T-helper 17 cell (primary cell): ENCODE data around the gene HYDIN. TPM values are rescaled to one million over a fixed set of nuclear protein-coding genes. Genes with fewer than 3 reads are reported as not detected.
"Not testable (repeated sequence)": the region's sequence is repeated elsewhere in the genome, so short reads cannot be mapped to it uniquely, and the experiment has no call there.

Source experiments
- ATAC-seq: fragments of 150-1000 bp; cut with Tn5 transposase; 2 replicates; pipeline ENCODE4 v1.10.0; 2021; ENCODE audit warnings: mild to moderate bottlenecking, moderate library complexity
- DNase-seq, 3 donors: peaks; one replicate each; pipeline versions ENCODE4 v3.0.0 to v3.0.0-alpha.2; 2020 to 2021
- H3K9me3 ChIP-seq: one replicate; pipeline ENCODE4 v1.7.0; 2013; ENCODE audit warnings: low read length, mild to moderate bottlenecking; ENCODE audit not compliant: control insufficient read depth, poor library complexity, severe bottlenecking
- H3K27ac Mint-ChIP-seq: one replicate; pipeline ENCODE4 v1.8.0; 2022; ENCODE audit warnings: mild to moderate bottlenecking, moderate library complexity, mixed read lengths
- H3K27me3 Mint-ChIP-seq: one replicate; pipeline ENCODE4 v1.8.0; 2022; ENCODE audit warnings: mixed read lengths
- H3K36me3 Mint-ChIP-seq: one replicate; pipeline ENCODE4 v1.8.0; 2022; ENCODE audit warnings: low read depth, mixed read lengths
- H3K4me1 Mint-ChIP-seq: one replicate; pipeline ENCODE4 v1.8.0; 2022; ENCODE audit warnings: mild to moderate bottlenecking, mixed read lengths
- H3K4me3 Mint-ChIP-seq: one replicate; pipeline ENCODE4 v1.8.0; 2022; ENCODE audit warnings: mild to moderate bottlenecking, moderate library complexity, mixed read lengths
- total RNA-seq, 4 donors: library from RNA in 2 of 4; stranded (reverse) in 2 of 4; gene quantifications; one replicate each; pipeline ENCODE4 v1.2.3 and lab custom pipeline; 2022 to 2026

The HYDIN gene
- total RNA-seq, 2 donors from 2014 or later, result not detected

GRCh38 chr16:71205482-71206131 is 24.9 kb downstream of the HYDIN start:
- no peaks in the 10 kb centered on the region for H3K9me3 ChIP-seq
- Mint-ChIP-seq H3K36me3 (no peaks in the 10 kb centered on the region), H3K4me1 (no peaks in the 10 kb centered on the region), H3K4me3 (no peak overlapping the region), H3K27me3 (peaks cover 10% of the 10 kb centered on the region), H3K27ac (no peak overlapping the region)
- DNase-seq (no peak), ATAC-seq (no peak)

DNA sequence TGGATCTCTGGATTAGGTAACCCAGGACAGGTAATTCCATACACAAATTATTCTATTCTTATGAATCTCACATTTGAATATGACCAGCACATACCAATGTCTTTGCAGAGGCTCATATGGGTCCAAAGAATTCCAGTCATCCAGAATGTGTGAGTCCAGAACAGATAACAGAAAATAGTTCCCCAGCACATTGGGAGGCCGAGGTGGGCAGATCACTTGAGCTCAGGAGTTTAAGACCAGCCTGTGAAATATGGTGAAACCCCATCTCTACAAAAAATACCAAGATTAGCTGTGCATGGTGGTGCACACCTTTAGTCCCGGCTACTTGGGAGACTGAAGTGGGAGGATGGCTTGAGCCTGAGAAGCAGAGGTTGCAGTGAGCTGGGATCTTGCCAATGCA is 26.9 kb downstream of the HYDIN start:
- Mint-ChIP-seq H3K27me3 (peaks cover 15% of the 10 kb centered on the region), H3K4me3 (no peak overlapping the region), H3K36me3 (no peaks in the 10 kb centered on the region), H3K27ac (no peak overlapping the region), H3K4me1 (no peaks in the 10 kb centered on the region)
- no peaks in the 10 kb centered on the region for H3K9me3 ChIP-seq
- ATAC-seq (no peak), DNase-seq (no peak)

GRCh38 chr16:71201556-71201955 is 29.0 kb downstream of the HYDIN start:
- H3K27me3 Mint-ChIP-seq, result peaks cover 15% of the 10 kb centered on the region
- H3K9me3 ChIP-seq, result peaks cover 3% of the 10 kb centered on the region
- no peak for ATAC-seq
- H3K27ac Mint-ChIP-seq, result no peak overlapping the region
- H3K4me1 Mint-ChIP-seq, result no peaks in the 10 kb centered on the region
- H3K4me3 Mint-ChIP-seq, result no peak overlapping the region
- DNase-seq, result no peak
- no peaks in the 10 kb centered on the region for H3K36me3 Mint-ChIP-seq

DNA sequence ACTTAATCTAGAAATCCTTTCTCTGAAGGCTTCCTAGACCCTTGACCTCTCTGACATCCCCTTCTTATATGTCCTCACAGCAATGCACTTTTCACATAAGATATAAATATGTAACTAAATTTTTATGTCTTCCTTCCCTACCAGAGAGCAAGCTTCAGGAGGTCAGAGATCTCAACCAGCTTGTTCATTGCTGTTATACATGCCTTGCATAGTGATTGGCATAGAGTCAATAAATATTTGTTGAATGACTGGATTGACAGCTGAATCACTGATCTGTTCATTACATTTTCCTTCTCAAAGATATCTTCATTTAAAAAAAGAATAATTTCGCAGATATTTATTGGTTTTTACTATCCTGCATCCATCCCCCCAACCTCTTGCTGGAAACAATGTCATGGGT is 29.5 kb downstream of the HYDIN start:
- Mint-ChIP-seq H3K36me3 (no peaks in the 10 kb centered on the region), H3K4me1 (no peaks in the 10 kb centered on the region), H3K4me3 (no peak overlapping the region), H3K27me3 (peaks cover 15% of the 10 kb centered on the region), H3K27ac (no peak overlapping the region)
- ATAC-seq (no peak), DNase-seq (no peak)
- peaks cover 3% of the 10 kb centered on the region for H3K9me3 ChIP-seq

- DNase-seq, result no peak
- ATAC-seq, result no peak
- no peaks in the 10 kb centered on the region for H3K4me1 Mint-ChIP-seq
- H3K36me3 Mint-ChIP-seq, result no peaks in the 10 kb centered on the region
- H3K4me3 Mint-ChIP-seq, result no peak overlapping the region
- H3K9me3 ChIP-seq, result peaks cover 3% of the 10 kb centered on the region
- peaks cover 21% of the 10 kb centered on the region for H3K27me3 Mint-ChIP-seq
- no peak overlapping the region for H3K27ac Mint-ChIP-seq
Observed at GRCh38 chr16:71198408-71198807, 32.1 kb downstream of the HYDIN start.

GRCh38 chr16:71192387-71192786 is 38.1 kb downstream of the HYDIN start:
- H3K4me3 Mint-ChIP-seq, result no peak overlapping the region
- peaks cover 2% of the 10 kb centered on the region for H3K36me3 Mint-ChIP-seq
- peaks cover 11% of the 10 kb centered on the region for H3K27me3 Mint-ChIP-seq
- H3K9me3 ChIP-seq, result no peaks in the 10 kb centered on the region
- no peak for ATAC-seq
- H3K4me1 Mint-ChIP-seq, result no peaks in the 10 kb centered on the region
- no peak overlapping the region for H3K27ac Mint-ChIP-seq
- DNase-seq, result no peak

GRCh38 chr16:71188956-71189712 is 41.4 kb downstream of the HYDIN start:
- H3K9me3 ChIP-seq, result no peaks in the 10 kb centered on the region
- Mint-ChIP-seq H3K27me3 (peaks cover 11% of the 10 kb centered on the region), H3K4me1 (no peaks in the 10 kb centered on the region), H3K27ac (no peak overlapping the region), H3K36me3 (peaks cover 2% of the 10 kb centered on the region), H3K4me3 (no peak overlapping the region)
- no peak for DNase-seq
- no peak for ATAC-seq

- DNase-seq (no peak), ATAC-seq (no peak)
- Mint-ChIP-seq H3K27me3 (no peaks in the 10 kb centered on the region), H3K27ac (no peak overlapping the region), H3K36me3 (no peaks in the 10 kb centered on the region), H3K4me1 (peaks cover under 1% of the 10 kb centered on the region), H3K4me3 (no peak overlapping the region)
- no peaks in the 10 kb centered on the region for H3K9me3 ChIP-seq
Observed at GRCh38 chr16:71185347-71185746, 45.2 kb downstream of the HYDIN start.

GRCh38 chr16:71179569-71179968 is 51.0 kb downstream of the HYDIN start:
- Mint-ChIP-seq H3K27ac (no peak overlapping the region), H3K4me3 (no peak overlapping the region), H3K36me3 (no peaks in the 10 kb centered on the region), H3K27me3 (no peaks in the 10 kb centered on the region), H3K4me1 (peaks cover 2% of the 10 kb centered on the region)
- DNase-seq (no peak), ATAC-seq (no peak)
- H3K9me3 ChIP-seq, result no peaks in the 10 kb centered on the region

- H3K9me3 ChIP-seq, result no peaks in the 10 kb centered on the region
- ATAC-seq (no peak), DNase-seq (no peak)
- Mint-ChIP-seq H3K4me1 (no peaks in the 10 kb centered on the region), H3K4me3 (no peak overlapping the region), H3K27ac (no peak overlapping the region), H3K36me3 (no peaks in the 10 kb centered on the region), H3K27me3 (no peaks in the 10 kb centered on the region)
Observed at GRCh38 chr16:71172481-71173207, 57.9 kb downstream of the HYDIN start.

GRCh38 chr16:71161007-71161406 is 69.5 kb downstream of the HYDIN start:
- not testable (repeated sequence) for H3K27ac Mint-ChIP-seq, ATAC-seq, H3K4me3 Mint-ChIP-seq, H3K4me1 Mint-ChIP-seq, DNase-seq, H3K9me3 ChIP-seq, H3K36me3 Mint-ChIP-seq, H3K27me3 Mint-ChIP-seq

- H3K36me3 Mint-ChIP-seq, ATAC-seq, H3K27ac Mint-ChIP-seq, H3K4me1 Mint-ChIP-seq, H3K9me3 ChIP-seq, H3K27me3 Mint-ChIP-seq, DNase-seq, H3K4me3 Mint-ChIP-seq: not testable (repeated sequence)
Observed at GRCh38 chr16:71157278-71157677, 73.2 kb downstream of the HYDIN start.

DNA sequence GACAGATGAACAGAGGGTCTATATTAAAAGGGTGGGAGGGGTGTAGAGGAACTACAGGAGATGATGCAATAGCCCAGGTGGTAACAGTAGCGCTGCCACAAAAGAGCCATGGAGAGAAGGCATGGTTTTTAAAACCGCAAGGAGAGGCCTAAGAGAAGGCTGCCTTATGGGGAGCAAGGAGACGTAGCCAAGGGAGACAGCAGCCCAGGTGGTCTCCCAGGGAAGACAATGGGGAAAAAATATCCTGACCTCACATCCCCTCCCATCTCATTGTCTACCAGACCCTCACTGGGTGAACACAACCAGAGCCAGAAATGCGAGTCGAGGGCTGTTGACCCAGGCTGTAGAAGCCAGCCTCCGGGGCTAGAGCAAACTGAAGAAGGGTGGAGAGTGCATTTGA is 77.2 kb downstream of the HYDIN start:
- H3K4me1 Mint-ChIP-seq, H3K27ac Mint-ChIP-seq, H3K9me3 ChIP-seq, H3K36me3 Mint-ChIP-seq, H3K4me3 Mint-ChIP-seq, ATAC-seq, DNase-seq, H3K27me3 Mint-ChIP-seq: not testable (repeated sequence)
